ENCODE measurements around the gene PCDH1.

- TF ChIP-seq POLR2A (IDR thresholded peaks at IDR 0.05) (no peak), CTCF (IDR thresholded peaks at IDR 0.05) (no peak)
These were observed 71.6 kb downstream of the PCDH1 start for GRCh38 chr5:141806626-141807025.

Data from body of pancreas (tissue), 4 donors.